Mesenchymal stem cell (in vitro differentiated cells and primary cell): Measurements from ENCODE around the gene PTCHD1.

Experiments
- DNase-seq: peaks from one replicate; pipeline ENCODE4 v3.0.0-alpha.2; 2013
- H2AFZ ChIP-seq: one replicate; pipeline ENCODE4 v1.6.1; 2013; ENCODE audit warnings: low read depth, mild to moderate bottlenecking, control low read depth, inconsistent platforms, low read length, moderate library complexity
- H2AK5ac ChIP-seq: 2 replicates; pipeline ENCODE4 v1.6.1; 2013; ENCODE audit warnings: low read length, moderate library complexity, mild to moderate bottlenecking, inconsistent platforms; ENCODE audit not compliant: severe bottlenecking
- H2BK120ac ChIP-seq: one replicate; pipeline ENCODE4 v1.6.1; 2013; ENCODE audit warnings: low read depth, mild to moderate bottlenecking, inconsistent platforms, low read length, moderate library complexity
- H2BK12ac ChIP-seq, 2 experiments: one replicate each; pipeline ENCODE4 v1.6.1; 2013; ENCODE audit warnings: inconsistent platforms in 2 of 2, low read length in 2 of 2, mild to moderate bottlenecking in 2 of 2, moderate library complexity in 2 of 2, control low read depth in 1 of 2
- H2BK15ac ChIP-seq: one replicate; pipeline ENCODE4 v1.6.1; 2013; ENCODE audit warnings: mild to moderate bottlenecking, low read depth, inconsistent platforms; ENCODE audit not compliant: poor library complexity, severe bottlenecking
- H2BK5ac ChIP-seq: 2 replicates; pipeline ENCODE4 v1.6.1; 2013; ENCODE audit warnings: low read depth, mild to moderate bottlenecking, low read length, control low read depth, inconsistent platforms; ENCODE audit not compliant: poor library complexity, severe bottlenecking
- H3K14ac ChIP-seq, 2 experiments: one replicate each; pipeline ENCODE4 v1.6.1; 2013; ENCODE audit warnings: inconsistent platforms in 2 of 2, low read length in 2 of 2, control low read depth in 1 of 2, mild to moderate bottlenecking in 1 of 2, moderate library complexity in 1 of 2
- H3K18ac ChIP-seq, 2 experiments: one replicate each; pipeline ENCODE4 v1.6.1; 2013; ENCODE audit warnings: inconsistent platforms in 2 of 2, low read length in 2 of 2, control low read depth in 1 of 2, low read depth in 1 of 2, mild to moderate bottlenecking in 1 of 2
- H3K23ac ChIP-seq, 2 experiments: one replicate each; pipeline ENCODE4 v1.6.1; 2013; ENCODE audit warnings: inconsistent platforms in 2 of 2, low read length in 2 of 2, mild to moderate bottlenecking in 2 of 2, moderate library complexity in 2 of 2, control low read depth in 1 of 2
- H3K27ac ChIP-seq: 2 replicates; pipeline ENCODE4 v1.5.1; 2013; ENCODE audit warnings: mild to moderate bottlenecking, moderate library complexity, low read length, control low read depth, inconsistent platforms; ENCODE audit not compliant: poor library complexity, severe bottlenecking
- H3K27me3 ChIP-seq, 2 experiments: 2 replicates each; pipeline versions ENCODE4 v1.6.1 to v1.7.0; 2013; ENCODE audit warnings: low read length in 2 of 2, mild to moderate bottlenecking in 2 of 2, moderate library complexity in 2 of 2, control low read depth in 1 of 2, inconsistent platforms in 1 of 2; ENCODE audit not compliant: control insufficient read depth in 1 of 2, insufficient read depth in 1 of 2
- H3K36me3 ChIP-seq, 2 experiments: 2 replicates each; pipeline versions ENCODE4 v1.6.1 to v1.7.0; 2013; ENCODE audit warnings: low read length in 2 of 2, control low read depth in 1 of 2, inconsistent platforms in 1 of 2, low read depth in 1 of 2, mild to moderate bottlenecking in 1 of 2; ENCODE audit not compliant: insufficient read depth in 2 of 2, control insufficient read depth in 1 of 2
- H3K4ac ChIP-seq, 2 experiments: one replicate each; pipeline ENCODE4 v1.6.1; 2013; ENCODE audit warnings: inconsistent platforms in 2 of 2, low read length in 2 of 2, mild to moderate bottlenecking in 2 of 2, moderate library complexity in 2 of 2, control low read depth in 1 of 2, low read depth in 1 of 2
- H3K4me1 ChIP-seq: 2 replicates; pipeline ENCODE4 v1.6.1; 2013; ENCODE audit warnings: low read depth, low read length, control low read depth; ENCODE audit not compliant: control insufficient read depth, insufficient read depth
- H3K4me2 ChIP-seq: 2 replicates; pipeline ENCODE4 v1.6.1; 2013; ENCODE audit warnings: low read length, mild to moderate bottlenecking, inconsistent platforms; ENCODE audit not compliant: poor library complexity, severe bottlenecking
- H3K4me3 ChIP-seq, 2 experiments: 2 replicates each; pipeline versions ENCODE4 v1.5.1 to v1.7.0; 2013; ENCODE audit warnings: low read length in 2 of 2, mild to moderate bottlenecking in 2 of 2, control low read depth in 1 of 2, low read depth in 1 of 2; ENCODE audit not compliant: insufficient read depth in 1 of 2
- H3K79me1 ChIP-seq: replicated peaks from 2 replicates; pipeline ENCODE4 v1.6.1; 2013; ENCODE audit warnings: mild to moderate bottlenecking, control low read depth, low read length, inconsistent platforms; ENCODE audit not compliant: poor library complexity, severe bottlenecking
- H3K9ac ChIP-seq: 2 replicates; pipeline ENCODE4 v1.7.0; 2013; ENCODE audit warnings: mild to moderate bottlenecking, low read length, moderate library complexity
- H3K9me3 ChIP-seq: 2 replicates; pipeline ENCODE4 v1.7.0; 2013; ENCODE audit warnings: mild to moderate bottlenecking, low read length; ENCODE audit not compliant: control insufficient read depth
- H4K8ac ChIP-seq: one replicate; pipeline ENCODE4 v1.6.1; 2013; ENCODE audit warnings: inconsistent platforms, mild to moderate bottlenecking, low read length, moderate library complexity
- H4K91ac ChIP-seq: one replicate; pipeline ENCODE4 v1.6.1; 2013; ENCODE audit warnings: mild to moderate bottlenecking, low read length, inconsistent platforms
- WGBS: methylation state at CpG from one replicate; pipeline ENCODE4 v1.1.7; 2013; ENCODE audit warnings: mixed read lengths; 5-methylcytosine and 5-hydroxymethylcytosine counted together

PTCHD1 gene

GRCh38 chrX:23385242-23385641 is 50.6 kb downstream of the PTCHD1 start:
- 74% methylated on average over 3 of the region's 3 CpGs for WGBS
- H3K27me3 ChIP-seq: peaks cover 0 to 20% of the 10 kb centered on the region in 2 experiments

DNA sequence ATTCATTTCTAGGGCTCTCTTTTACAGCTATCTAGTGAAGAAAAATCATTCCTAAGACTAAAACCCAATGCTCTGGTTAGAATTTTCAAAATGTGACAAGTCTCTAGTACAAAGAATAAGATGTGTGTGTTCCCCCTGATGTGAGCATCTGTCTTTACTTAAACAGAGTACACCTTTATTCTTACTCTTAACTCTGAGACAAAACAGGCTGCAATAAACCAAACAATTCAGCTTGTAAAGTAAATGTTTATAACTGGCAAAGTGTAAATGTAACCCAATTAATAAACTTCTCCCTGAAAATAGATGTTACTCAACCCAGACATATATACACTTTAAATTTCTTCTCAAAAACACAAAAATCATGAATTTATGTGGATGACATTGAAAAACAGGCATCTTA is 51.6 kb downstream of the PTCHD1 start:
- Histone ChIP-seq H2BK5ac (no peak overlapping the region), H3K4ac (no peak overlapping the region), H3K79me1 (no peaks in the 10 kb centered on the region), H2BK12ac (no peak overlapping the region), H3K4me2 (no peak overlapping the region), H3K14ac (no peak overlapping the region), H3K18ac (no peak overlapping the region), H4K8ac (no peak overlapping the region), H3K9me3 (no peaks in the 10 kb centered on the region), H3K9ac (no peak overlapping the region), H3K23ac (no peak overlapping the region), H3K27me3 (peaks cover 0 to 16% of the 10 kb centered on the region in 2 experiments), H2AK5ac (no peak overlapping the region), H2AFZ (no peak overlapping the region), H3K36me3 (no peaks in the 10 kb centered on the region), H3K4me1 (no peaks in the 10 kb centered on the region), H3K4me3 (no peak overlapping the region), H4K91ac (no peak overlapping the region), H3K27ac (no peak overlapping the region), H2BK15ac (no peak overlapping the region), H2BK120ac (no peak overlapping the region)
- no peak for DNase-seq

More at GRCh38 chrX:23385242-23385641, 50.6 kb downstream of the PTCHD1 start:
- no peak for DNase-seq
- no peak overlapping the region for H3K4me3 ChIP-seq
- no peak overlapping the region for H2BK5ac ChIP-seq
- H3K4me2 ChIP-seq: no peak overlapping the region
- no peak overlapping the region for H2BK15ac ChIP-seq
- H3K18ac ChIP-seq: no peak overlapping the region
- H3K4ac ChIP-seq: no peak overlapping the region
- H3K27ac ChIP-seq: no peak overlapping the region
- H3K23ac ChIP-seq: no peak overlapping the region
- no peak overlapping the region for H4K91ac ChIP-seq
- no peak overlapping the region for H3K9ac ChIP-seq
- H4K8ac ChIP-seq: no peak overlapping the region
- no peak overlapping the region for H3K14ac ChIP-seq
- no peak overlapping the region for H2AK5ac ChIP-seq
- H3K36me3 ChIP-seq: no peaks in the 10 kb centered on the region
- no peaks in the 10 kb centered on the region for H3K79me1 ChIP-seq
- H2BK120ac ChIP-seq: no peak overlapping the region
- H2AFZ ChIP-seq: no peak overlapping the region
- no peaks in the 10 kb centered on the region for H3K4me1 ChIP-seq
- H2BK12ac ChIP-seq: no peak overlapping the region
- H3K9me3 ChIP-seq: no peaks in the 10 kb centered on the region

DNA sequence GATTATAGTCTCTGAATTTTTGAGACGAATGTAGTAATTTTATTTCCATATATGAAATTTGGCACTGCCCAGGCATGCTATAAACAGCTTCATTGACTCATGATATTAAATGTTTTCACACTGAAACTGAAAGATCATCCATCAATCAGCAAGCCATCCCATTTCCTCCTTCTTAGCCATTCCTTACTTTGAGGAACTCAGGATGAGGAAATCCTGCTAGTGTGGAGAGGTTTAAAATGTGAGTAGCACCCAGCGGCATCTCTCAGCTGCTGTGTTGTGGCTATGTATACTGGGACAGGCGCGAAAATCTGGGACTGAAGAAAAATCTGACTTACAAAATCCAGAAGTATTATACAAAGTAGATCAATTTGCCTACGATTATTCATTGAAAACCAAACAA is 52.1 kb downstream of the PTCHD1 start:
- no peaks in the 10 kb centered on the region for H3K9me3 ChIP-seq
- H2BK12ac ChIP-seq: no peak overlapping the region
- H2BK120ac ChIP-seq: no peak overlapping the region
- no peak overlapping the region for H3K4me3 ChIP-seq
- H3K27ac ChIP-seq: no peak overlapping the region
- no peak overlapping the region for H2BK15ac ChIP-seq
- H3K14ac ChIP-seq: no peak overlapping the region
- no peak overlapping the region for H3K4me2 ChIP-seq
- no peaks in the 10 kb centered on the region for H3K79me1 ChIP-seq
- no peak overlapping the region for H3K4ac ChIP-seq
- WGBS: no CpG with 5 or more reads among the region's 5 CpGs
- no peak overlapping the region for H2AFZ ChIP-seq
- peaks cover 0 to 16% of the 10 kb centered on the region in 2 experiments for H3K27me3 ChIP-seq
- DNase-seq: no peak
- H3K9ac ChIP-seq: no peak overlapping the region
- no peaks in the 10 kb centered on the region for H3K4me1 ChIP-seq
- H4K8ac ChIP-seq: no peak overlapping the region
- H3K23ac ChIP-seq: no peak overlapping the region
- no peak overlapping the region for H4K91ac ChIP-seq
- no peak overlapping the region for H2AK5ac ChIP-seq
- no peak overlapping the region for H3K18ac ChIP-seq
- H3K36me3 ChIP-seq: no peaks in the 10 kb centered on the region
- no peak overlapping the region for H2BK5ac ChIP-seq

DNA sequence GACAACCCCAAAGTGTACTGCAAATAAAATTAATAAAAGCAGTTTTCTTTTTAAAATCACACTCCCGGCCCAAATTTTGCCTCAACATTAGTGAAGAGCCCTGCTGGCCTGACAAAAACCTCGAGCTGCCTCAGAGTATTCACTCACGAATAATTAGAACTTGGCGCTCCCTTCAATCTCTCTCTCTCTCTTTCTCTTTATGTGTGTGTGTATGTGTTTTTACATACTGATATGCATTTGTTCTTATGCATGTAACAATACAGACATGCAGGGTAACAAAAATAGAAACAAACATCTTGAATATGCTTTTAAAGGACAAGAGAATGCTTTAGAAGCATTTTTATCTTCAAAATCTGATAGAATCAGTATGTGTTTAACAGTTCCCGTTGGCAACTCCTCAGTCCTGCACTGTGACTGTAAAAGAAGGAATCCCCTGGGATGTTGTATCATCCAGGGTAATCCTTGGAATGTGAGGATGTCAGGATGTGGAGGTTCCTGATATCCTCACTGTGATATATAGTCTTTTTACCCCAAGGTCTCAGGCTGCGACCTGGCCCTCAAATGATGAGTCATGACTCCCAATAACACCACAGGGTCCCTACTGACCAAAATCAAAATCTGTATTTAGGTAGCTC is 53.0 kb downstream of the PTCHD1 start:
- H3K9ac ChIP-seq: no peak overlapping the region
- no peaks in the 10 kb centered on the region for H3K4me1 ChIP-seq
- no peak overlapping the region for H4K8ac ChIP-seq
- H3K27ac ChIP-seq: no peak overlapping the region
- H3K9me3 ChIP-seq: no peaks in the 10 kb centered on the region
- H2BK5ac ChIP-seq: no peak overlapping the region
- peak; percentile 16 for DNase-seq
- no peak overlapping the region for H3K4me3 ChIP-seq
- H2AFZ ChIP-seq: no peak overlapping the region
- H2BK15ac ChIP-seq: no peak overlapping the region
- peaks cover 0 to 16% of the 10 kb centered on the region in 2 experiments for H3K27me3 ChIP-seq
- 30% methylated on average over 2 of the region's 6 CpGs for WGBS
- no peak overlapping the region for H2AK5ac ChIP-seq
- H2BK120ac ChIP-seq: no peak overlapping the region
- H3K18ac ChIP-seq: no peak overlapping the region
- H3K36me3 ChIP-seq: no peaks in the 10 kb centered on the region
- H3K14ac ChIP-seq: no peak overlapping the region
- no peak overlapping the region for H4K91ac ChIP-seq
- H3K23ac ChIP-seq: no peak overlapping the region
- H3K4me2 ChIP-seq: no peak overlapping the region
- H3K79me1 ChIP-seq: no peaks in the 10 kb centered on the region
- no peak overlapping the region for H3K4ac ChIP-seq
- no peak overlapping the region for H2BK12ac ChIP-seq
